OCI-LY3 (cell line): Measurements from ENCODE around the gene GRWD1.
A peak's percentile ranks its signal among the peaks of the same experiment; 100 is the strongest.

Source experiments
- H2AFZ ChIP-seq: fragments of 200-600, 300-600 bp; shearing (Covaris generic); 2 replicates; pipeline ENCODE4 v1.6.0; 2014; ENCODE audit warnings: antibody characterized with exemption, low read depth, low read length
- H3K27ac ChIP-seq: fragments of 200-600, 300-600 bp; sonication (generic); 2 replicates; pipeline ENCODE4 v1.5.1; 2014; ENCODE audit warnings: mild to moderate bottlenecking, low read length, moderate library complexity, mixed read lengths
- H3K27me3 ChIP-seq: fragments of 200-600, 300-600 bp; sonication (generic); 2 replicates; pipeline ENCODE4 v1.6.1; 2014; ENCODE audit warnings: low read depth, low read length, mixed read lengths
- H3K36me3 ChIP-seq: fragments of 200-600, 300-600 bp; sonication (generic); replicated peaks from 2 replicates; pipeline ENCODE3; 2014; ENCODE audit warnings: low read depth, low read length, mixed read lengths
- H3K4me1 ChIP-seq: fragments of 300-600, 200-600 bp; sonication (generic); 2 replicates; pipeline ENCODE4 v1.6.1; 2014; ENCODE audit warnings: low read length, mixed read lengths
- H3K4me2 ChIP-seq: fragments of 200-600, 300-600 bp; sonication (generic); 2 replicates; pipeline ENCODE4 v1.6.1; 2014; ENCODE audit warnings: low read length, mixed read lengths
- H3K4me3 ChIP-seq: fragments of 300-600, 200-600 bp; sonication (generic); 2 replicates; pipeline ENCODE4 v1.5.1; 2014; ENCODE audit warnings: antibody characterized with exemption, mild to moderate bottlenecking, low read length, moderate library complexity
- H3K79me2 ChIP-seq: fragments of 300-600, 200-600 bp; shearing (Covaris generic); 2 replicates; pipeline ENCODE4 v1.6.1; 2014; ENCODE audit warnings: mild to moderate bottlenecking, low read length, mixed read lengths
- H3K9ac ChIP-seq: fragments of 300-600, 200-600 bp; shearing (Covaris generic); 2 replicates; pipeline ENCODE4 v1.6.0; 2014; ENCODE audit warnings: mild to moderate bottlenecking, low read length, moderate library complexity
- H3K9me3 ChIP-seq: fragments of 200-600, 300-600 bp; shearing (Covaris generic); 2 replicates; pipeline ENCODE4 v1.6.1; 2014; ENCODE audit warnings: low read length, mixed read lengths; ENCODE audit not compliant: insufficient read depth
- H4K20me1 ChIP-seq: fragments of 200-600, 300-600 bp; sonication (generic); 2 replicates; pipeline ENCODE4 v1.6.1; 2016; ENCODE audit warnings: low read length, mixed read lengths; ENCODE audit not compliant: insufficient read depth
- CTCF ChIP-seq: fragments of 200-600, 300-600 bp; sonication (generic); IDR thresholded peaks from 2 replicates; pipeline ENCODE4 v1.5.1; 2014; ENCODE audit warnings: antibody characterized with exemption, low read length, low read depth
- EZH2phosphoT487 ChIP-seq: fragments of 200-600 bp; shearing (Covaris generic); IDR thresholded peaks from 2 replicates; pipeline ENCODE4 v1.6.1; 2018; ENCODE audit warnings: antibody characterized with exemption, mixed run types, low read depth

GRWD1 gene

GRCh38 chr19:48418317-48419064 lies 27.3 kb upstream of the GRWD1 start:
- Histone ChIP-seq H3K27me3 (no peaks in the 10 kb centered on the region), H3K27ac (no peak overlapping the region), H3K79me2 (no peaks in the 10 kb centered on the region), H3K36me3 (no peaks in the 10 kb centered on the region), H3K9me3 (no peaks in the 10 kb centered on the region), H3K9ac (peak overlapping the region; percentile 12; the same call in 1 of the 2 replicates), H2AFZ (peak overlapping the region; percentile 23; the same call in 1 of the 2 replicates), H3K4me2 (peak overlapping the region; percentile 47), H4K20me1 (no peaks in the 10 kb centered on the region), H3K4me3 (peak overlapping the region; percentile 68), H3K4me1 (peaks cover 4% of the 10 kb centered on the region; the same call in 1 of the 2 replicates)
- TF ChIP-seq CTCF (peak; percentile 18), EZH2phosphoT487 (no peak)

- Histone ChIP-seq H3K27ac (no peak overlapping the region), H2AFZ (peak overlapping the region; percentile 48), H3K4me2 (peak overlapping the region; percentile 47), H4K20me1 (no peaks in the 10 kb centered on the region), H3K4me3 (peak overlapping the region; percentile 68), H3K4me1 (peaks cover 5% of the 10 kb centered on the region), H3K79me2 (no peaks in the 10 kb centered on the region), H3K36me3 (no peaks in the 10 kb centered on the region), H3K27me3 (no peaks in the 10 kb centered on the region), H3K9me3 (no peaks in the 10 kb centered on the region), H3K9ac (peak overlapping the region; percentile 12; the same call in 1 of the 2 replicates)
- no peak for TF ChIP-seq CTCF
Measured at GRCh38 chr19:48419158-48419920, 26.4 kb upstream of the GRWD1 start.

GRCh38 chr19:48421548-48421947 lies 24.2 kb upstream of the GRWD1 start:
- no peak overlapping the region for H2AFZ ChIP-seq
- no peak overlapping the region for H3K4me3 ChIP-seq
- no peaks in the 10 kb centered on the region for H3K27me3 ChIP-seq
- no peaks in the 10 kb centered on the region for H3K36me3 ChIP-seq
- H3K79me2 ChIP-seq, result no peaks in the 10 kb centered on the region
- no peak overlapping the region for H3K27ac ChIP-seq
- no peaks in the 10 kb centered on the region for H4K20me1 ChIP-seq
- H3K9ac ChIP-seq, result no peak overlapping the region
- no peak overlapping the region for H3K4me2 ChIP-seq
- H3K9me3 ChIP-seq, result no peaks in the 10 kb centered on the region
- TF ChIP-seq EZH2phosphoT487 (no peak), CTCF (no peak)
- peaks cover 15% of the 10 kb centered on the region for H3K4me1 ChIP-seq

GRCh38 chr19:48424694-48425219 lies 21.0 kb upstream of the GRWD1 start:
- Histone ChIP-seq H3K27me3 (no peaks in the 10 kb centered on the region), H3K27ac (peak overlapping the region; percentile 28; the same call in 1 of the 2 replicates), H3K79me2 (no peaks in the 10 kb centered on the region), H3K4me1 (peaks cover 11% of the 10 kb centered on the region), H3K9ac (peak overlapping the region; percentile 53), H3K4me3 (peak overlapping the region; percentile 64), H4K20me1 (no peaks in the 10 kb centered on the region), H3K9me3 (no peaks in the 10 kb centered on the region), H3K36me3 (no peaks in the 10 kb centered on the region), H2AFZ (peak overlapping the region; percentile 64), H3K4me2 (peak overlapping the region; percentile 85)
- TF ChIP-seq CTCF (no peak), EZH2phosphoT487 (no peak)
